ENCODE data around the gene SLC35B4.
A peak's percentile ranks its signal among the peaks of the same experiment; 100 is the strongest.

SLC35B4 gene

DNA sequence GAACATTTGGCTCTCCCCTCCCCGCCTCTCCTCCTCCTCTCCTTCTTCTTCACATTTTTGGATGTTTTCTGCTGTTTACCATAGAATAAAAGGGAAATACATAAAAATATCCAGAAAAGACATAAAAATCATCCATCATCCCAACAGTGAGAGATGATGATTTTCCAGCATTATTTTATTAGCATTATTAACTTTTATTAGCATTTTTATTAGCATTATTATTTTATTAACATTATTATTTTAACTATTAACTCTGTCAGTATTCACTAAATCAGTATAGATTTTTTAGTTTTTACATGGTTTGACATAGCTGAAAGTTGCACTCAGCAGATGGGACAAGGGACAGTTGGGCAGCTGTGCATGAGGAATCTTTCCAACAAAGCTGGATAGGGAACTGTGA is 16.2 kb upstream of the SLC35B4 start:
- H3K4me3 ChIP-seq (ENCODE audit: low read depth, low read length) = no peak overlapping the region
- no peak for TF ChIP-seq CTCF (IDR thresholded peaks at IDR 0.05; ENCODE audit: insufficient read depth, low read depth, low read length, missing control alignments)
- DNase-seq (ENCODE audit: low read depth) = no peak

DNA sequence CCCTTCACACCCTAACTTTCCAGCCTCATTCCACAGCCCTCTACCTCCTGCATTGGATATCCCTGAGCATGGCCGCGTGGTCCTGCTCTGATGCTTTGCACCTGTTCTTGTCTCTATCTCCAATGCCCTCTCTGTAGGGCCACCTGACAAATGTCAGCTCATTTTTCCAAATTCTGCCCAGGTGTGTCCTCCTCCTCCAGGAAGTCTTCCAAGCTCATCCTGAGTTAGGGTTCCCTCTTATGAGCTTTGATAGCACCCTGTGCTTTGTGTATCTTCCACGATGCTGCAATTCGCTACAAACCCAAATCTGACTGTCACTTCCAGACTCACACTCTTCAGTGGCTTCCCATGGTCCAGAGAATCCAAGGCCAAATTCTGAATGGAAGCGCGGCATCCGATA is 14.7 kb upstream of the SLC35B4 start:
- no peak overlapping the region for H3K4me3 ChIP-seq (ENCODE audit: low read depth, low read length)
- no peak for TF ChIP-seq CTCF (IDR thresholded peaks at IDR 0.05; ENCODE audit: insufficient read depth, low read depth, low read length, missing control alignments)
- DNase-seq (ENCODE audit: low read depth) = no peak

- no peak overlapping the region for H3K4me3 ChIP-seq (ENCODE audit: low read depth, low read length)
- no peak for TF ChIP-seq CTCF (IDR thresholded peaks at IDR 0.05; ENCODE audit: insufficient read depth, low read depth, low read length, missing control alignments)
- no peak for DNase-seq (ENCODE audit: low read depth)
Observed at GRCh38 chr7:134330974-134331373, 14.2 kb upstream of the SLC35B4 start.

GRCh38 chr7:134329614-134330346 is 13.1 kb upstream of the SLC35B4 start:
- DNase-seq (ENCODE audit: low read depth) = no peak

GRCh38 chr7:134328900-134329299 is 12.2 kb upstream of the SLC35B4 start:
- no peak for TF ChIP-seq CTCF (IDR thresholded peaks at IDR 0.05; ENCODE audit: insufficient read depth, low read depth, low read length, missing control alignments)
- peak; percentile 2 for DNase-seq (ENCODE audit: low read depth)

More at GRCh38 chr7:134329614-134330346, 13.1 kb upstream of the SLC35B4 start:
- TF ChIP-seq CTCF (IDR thresholded peaks at IDR 0.05; ENCODE audit: insufficient read depth, low read depth, low read length, missing control alignments) = no peak
- no peak overlapping the region for H3K4me3 ChIP-seq (ENCODE audit: low read depth, low read length)

GRCh38 chr7:134327896-134328295 is 11.2 kb upstream of the SLC35B4 start:
- peak; percentile 83 for DNase-seq (ENCODE audit: low read depth)
- no peak overlapping the region for H3K4me3 ChIP-seq (ENCODE audit: low read depth, low read length)
- peak; percentile 69 for TF ChIP-seq CTCF (IDR thresholded peaks at IDR 0.05; ENCODE audit: insufficient read depth, low read depth, low read length, missing control alignments)

More at GRCh38 chr7:134328900-134329299, 12.2 kb upstream of the SLC35B4 start:
- H3K4me3 ChIP-seq (ENCODE audit: low read depth, low read length) = no peak overlapping the region

DNA sequence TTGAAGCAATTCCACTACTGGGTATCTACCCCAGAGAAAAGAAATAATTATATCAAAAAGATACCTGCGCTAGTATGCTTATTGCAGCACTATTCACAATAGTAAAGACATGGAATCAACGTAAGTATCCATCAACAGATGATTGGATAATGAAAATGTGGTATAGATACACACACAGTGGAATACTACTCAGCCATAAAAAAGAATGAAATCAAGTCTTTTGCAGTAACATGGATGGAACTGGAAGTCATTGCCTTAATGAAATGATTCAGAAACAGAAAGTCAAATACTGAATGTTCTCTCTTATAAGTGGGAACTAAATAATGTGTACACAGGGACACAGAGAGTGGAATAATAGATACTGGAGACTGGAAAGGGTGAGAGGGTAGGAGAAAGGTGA is 7.4 kb upstream of the SLC35B4 start:
- no peak overlapping the region for H3K4me3 ChIP-seq (ENCODE audit: low read depth, low read length)
- DNase-seq (ENCODE audit: low read depth) = no peak
- no peak for TF ChIP-seq CTCF (IDR thresholded peaks at IDR 0.05; ENCODE audit: insufficient read depth, low read depth, low read length, missing control alignments)

Measured in GM12865 (cell line).